Endodermal cell (in vitro differentiated cells): ENCODE measurements around the gene UROC1. TPM values are rescaled to one million over a fixed set of nuclear protein-coding genes. Genes with fewer than 3 reads are reported as not detected.

Experiments
- DNase-seq: peaks from one replicate; pipeline ENCODE4 v3.0.0-alpha.2; 2017
- H3K27ac ChIP-seq: 2 replicates; pipeline ENCODE4 v1.5.1; 2013; ENCODE audit warnings: mild to moderate bottlenecking, low read depth, low read length, moderate library complexity
- H3K27me3 ChIP-seq: 2 replicates; pipeline ENCODE4 v1.6.1; 2013; ENCODE audit warnings: mild to moderate bottlenecking, low read length, moderate library complexity; ENCODE audit not compliant: insufficient read depth, control insufficient read depth, poor library complexity, severe bottlenecking
- H3K36me3 ChIP-seq: 2 replicates; pipeline ENCODE4 v1.7.0; 2013; ENCODE audit warnings: mild to moderate bottlenecking, low read length, moderate library complexity; ENCODE audit not compliant: control insufficient read depth, insufficient read depth
- H3K4me1 ChIP-seq: one replicate; pipeline ENCODE4 v1.7.0; 2013; ENCODE audit warnings: low read length; ENCODE audit not compliant: control insufficient read depth, insufficient read depth
- H3K4me3 ChIP-seq: 2 replicates; pipeline ENCODE4 v1.5.1; 2013; ENCODE audit warnings: mild to moderate bottlenecking, low read length, moderate library complexity
- H3K9ac ChIP-seq: 2 replicates; pipeline ENCODE4 v1.6.1; 2013; ENCODE audit warnings: mild to moderate bottlenecking, low read length, moderate library complexity; ENCODE audit not compliant: poor library complexity, severe bottlenecking; ENCODE audit errors: extremely low read depth
- H3K9me3 ChIP-seq: 2 replicates; pipeline ENCODE4 v1.6.1; 2013; ENCODE audit warnings: mild to moderate bottlenecking, low read length, moderate library complexity; ENCODE audit not compliant: control insufficient read depth
- H3K27ac Mint-ChIP-seq: 2 replicates; pipeline ENCODE4 v1.8.0; 2020; ENCODE audit warnings: mixed read lengths
- H3K27me3 Mint-ChIP-seq: 2 replicates; pipeline ENCODE4 v1.8.0; 2021; ENCODE audit warnings: mild to moderate bottlenecking, mixed read lengths; ENCODE audit not compliant: insufficient read depth
- H3K36me3 Mint-ChIP-seq: 2 replicates; pipeline ENCODE4 v1.8.0; 2020; ENCODE audit warnings: low read depth, mixed read lengths
- H3K4me1 Mint-ChIP-seq: 2 replicates; pipeline ENCODE4 v1.8.0; 2020; ENCODE audit warnings: mixed read lengths
- H3K4me3 Mint-ChIP-seq: 2 replicates; pipeline ENCODE4 v1.8.0; 2020; ENCODE audit warnings: mild to moderate bottlenecking, moderate library complexity, mixed read lengths
- H3K9me3 Mint-ChIP-seq: 2 replicates; pipeline ENCODE4 v1.8.0; 2020; ENCODE audit warnings: mild to moderate bottlenecking, mixed read lengths
- CTCF ChIP-seq: fragments of 200-600 bp; sonication (generic); conservative IDR thresholded peaks from 2 replicates; pipeline ENCODE4 v1.5.0; 2021; ENCODE audit warnings: antibody characterized with exemption, mild to moderate bottlenecking
- WGBS, 2 experiments: methylation state at CpG; one replicate each; pipeline versions ENCODE4 v1.1.5 to v1.1.7; 2013; ENCODE audit warnings: missing lambda C conversion rate in 2 of 2, mixed read lengths in 1 of 2; ENCODE audit not compliant: insufficient coverage in 1 of 2, insufficient read length in 1 of 2; 5-methylcytosine and 5-hydroxymethylcytosine counted together
- total RNA-seq, 2 donors: library from RNA; stranded (reverse); fragmentation: NEBNext Ultra II Directional in 1 of 2; extraction: Animal tissue kit (Norgen Biotek cat#: 25700) in 1 of 2; gene quantifications; 2 replicates in 1 of 2; 3 replicates in 1 of 2; pipeline ENCODE4 v1.2.1, GENCODE V29; 2021

Gene UROC1
- total RNA-seq, 2 donors from 2014 or later: not detected

GRCh38 chr3:126442094-126442855, 75.3 kb downstream of the UROC1 start:
- Histone ChIP-seq H3K27ac (no peak overlapping the region), H3K4me3 (no peak overlapping the region), H3K4me1 (no peaks in the 10 kb centered on the region), H3K9ac (no peak overlapping the region), H3K27me3 (no peaks in the 10 kb centered on the region), H3K9me3 (no peaks in the 10 kb centered on the region), H3K36me3 (peaks cover 28% of the 10 kb centered on the region)
- TF ChIP-seq CTCF: no peak
- Mint-ChIP-seq H3K9me3 (no peaks in the 10 kb centered on the region), H3K4me3 (no peak overlapping the region), H3K36me3 (peaks cover 25% of the 10 kb centered on the region), H3K27me3 (no peaks in the 10 kb centered on the region), H3K27ac (no peak overlapping the region), H3K4me1 (no peaks in the 10 kb centered on the region)
- 94 to 99% methylated on average over 9 to 13 of the region's 13 CpGs for WGBS, 2 experiments
- DNase-seq: peak; percentile 30

GRCh38 chr3:126441256-126441880, 76.2 kb downstream of the UROC1 start:
- Histone ChIP-seq H3K9me3 (no peaks in the 10 kb centered on the region), H3K27ac (no peak overlapping the region), H3K27me3 (no peaks in the 10 kb centered on the region), H3K4me1 (no peaks in the 10 kb centered on the region), H3K36me3 (peaks cover 28% of the 10 kb centered on the region), H3K9ac (no peak overlapping the region), H3K4me3 (no peak overlapping the region)
- Mint-ChIP-seq H3K4me3 (no peak overlapping the region), H3K9me3 (no peaks in the 10 kb centered on the region), H3K36me3 (peaks cover 28% of the 10 kb centered on the region), H3K27ac (no peak overlapping the region), H3K27me3 (no peaks in the 10 kb centered on the region), H3K4me1 (no peaks in the 10 kb centered on the region)
- DNase-seq: peak; percentile 35
- 95 to 96% methylated on average over 8 to 20 of the region's 20 CpGs for WGBS, 2 experiments
- TF ChIP-seq CTCF: no peak

GRCh38 chr3:126440709-126440995, 76.9 kb downstream of the UROC1 start:
- Mint-ChIP-seq H3K27ac (peak overlapping the region; percentile 11), H3K4me3 (no peak overlapping the region), H3K36me3 (peaks cover 28% of the 10 kb centered on the region), H3K4me1 (no peaks in the 10 kb centered on the region), H3K27me3 (no peaks in the 10 kb centered on the region), H3K9me3 (no peaks in the 10 kb centered on the region)
- peak; percentile 43 for DNase-seq
- no peak overlapping the region for H3K27ac ChIP-seq
- 75 to 88% methylated on average over 2 to 9 of the region's 9 CpGs for WGBS, 2 experiments
- no peaks in the 10 kb centered on the region for H3K4me1 ChIP-seq
- H3K4me3 ChIP-seq: no peak overlapping the region
- no peaks in the 10 kb centered on the region for H3K9me3 ChIP-seq
- H3K9ac ChIP-seq: no peak overlapping the region
- H3K27me3 ChIP-seq: no peaks in the 10 kb centered on the region
- no peak for TF ChIP-seq CTCF
- H3K36me3 ChIP-seq: peaks cover 24% of the 10 kb centered on the region
